ENCODE data around the gene MYO3A.

GRCh38 chr10:26048756-26049155 is 114.7 kb downstream of the MYO3A start:
- TF ChIP-seq CTCF (IDR thresholded peaks at IDR 0.05 in 4 of 5, conservative IDR thresholded peaks at IDR 0.05 in 1 of 5), result no peak
- TF ChIP-seq POLR2A (IDR thresholded peaks at IDR 0.05), result no peak

Measured in gastrocnemius medialis (tissue), 4 donors.